ENCODE measurements around the gene ANXA2R.

ANXA2R gene

DNA sequence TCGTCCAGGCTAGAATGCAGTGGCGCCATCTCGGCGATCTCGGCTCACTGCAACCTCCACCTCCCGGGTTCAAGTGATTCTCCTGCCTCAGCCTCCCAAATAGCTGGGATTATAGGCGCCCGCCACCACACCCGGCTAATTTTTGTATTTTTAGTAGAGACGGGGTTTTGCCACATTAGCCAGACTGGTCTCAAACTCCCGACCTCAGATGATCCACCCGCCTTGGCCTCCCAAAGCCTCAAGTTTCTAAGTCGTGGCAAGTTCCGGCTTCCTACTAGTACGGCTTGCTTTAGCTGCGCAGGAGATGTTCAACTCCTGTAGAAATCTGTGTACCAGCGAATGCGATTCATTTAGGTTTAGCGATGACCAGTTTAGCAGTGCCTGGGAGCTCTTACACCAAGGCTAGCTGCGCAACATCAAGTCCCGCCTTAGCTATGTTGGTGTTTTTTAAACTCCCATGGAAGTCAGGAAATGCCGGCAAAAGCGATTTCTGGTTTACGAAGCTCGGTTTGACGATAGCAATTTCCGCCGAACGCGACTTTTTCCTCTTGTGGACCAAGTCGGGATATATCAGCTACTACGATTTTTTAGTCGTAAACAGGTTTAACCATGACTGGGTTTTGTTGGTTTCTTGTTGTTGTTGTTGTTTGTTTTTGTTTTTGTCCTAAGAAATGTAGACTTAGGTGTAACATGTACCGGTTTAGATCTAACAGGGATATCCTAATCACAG is 46.4 kb downstream of the ANXA2R start:
- TF ChIP-seq, protein P1, sequence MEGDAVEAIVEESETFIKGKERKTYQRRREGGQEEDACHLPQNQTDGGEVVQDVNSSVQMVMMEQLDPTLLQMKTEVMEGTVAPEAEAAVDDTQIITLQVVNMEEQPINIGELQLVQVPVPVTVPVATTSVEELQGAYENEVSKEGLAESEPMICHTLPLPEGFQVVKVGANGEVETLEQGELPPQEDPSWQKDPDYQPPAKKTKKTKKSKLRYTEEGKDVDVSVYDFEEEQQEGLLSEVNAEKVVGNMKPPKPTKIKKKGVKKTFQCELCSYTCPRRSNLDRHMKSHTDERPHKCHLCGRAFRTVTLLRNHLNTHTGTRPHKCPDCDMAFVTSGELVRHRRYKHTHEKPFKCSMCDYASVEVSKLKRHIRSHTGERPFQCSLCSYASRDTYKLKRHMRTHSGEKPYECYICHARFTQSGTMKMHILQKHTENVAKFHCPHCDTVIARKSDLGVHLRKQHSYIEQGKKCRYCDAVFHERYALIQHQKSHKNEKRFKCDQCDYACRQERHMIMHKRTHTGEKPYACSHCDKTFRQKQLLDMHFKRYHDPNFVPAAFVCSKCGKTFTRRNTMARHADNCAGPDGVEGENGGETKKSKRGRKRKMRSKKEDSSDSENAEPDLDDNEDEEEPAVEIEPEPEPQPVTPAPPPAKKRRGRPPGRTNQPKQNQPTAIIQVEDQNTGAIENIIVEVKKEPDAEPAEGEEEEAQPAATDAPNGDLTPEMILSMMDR (conservative IDR thresholded peaks at IDR 0.05; ENCODE audit: low read length), result no peak
- H3K4me3 ChIP-seq (ENCODE audit: low read length), result peak overlapping the region; percentile 70
- DNase-seq (ENCODE audit: low read depth), result peak; percentile 77

DNA sequence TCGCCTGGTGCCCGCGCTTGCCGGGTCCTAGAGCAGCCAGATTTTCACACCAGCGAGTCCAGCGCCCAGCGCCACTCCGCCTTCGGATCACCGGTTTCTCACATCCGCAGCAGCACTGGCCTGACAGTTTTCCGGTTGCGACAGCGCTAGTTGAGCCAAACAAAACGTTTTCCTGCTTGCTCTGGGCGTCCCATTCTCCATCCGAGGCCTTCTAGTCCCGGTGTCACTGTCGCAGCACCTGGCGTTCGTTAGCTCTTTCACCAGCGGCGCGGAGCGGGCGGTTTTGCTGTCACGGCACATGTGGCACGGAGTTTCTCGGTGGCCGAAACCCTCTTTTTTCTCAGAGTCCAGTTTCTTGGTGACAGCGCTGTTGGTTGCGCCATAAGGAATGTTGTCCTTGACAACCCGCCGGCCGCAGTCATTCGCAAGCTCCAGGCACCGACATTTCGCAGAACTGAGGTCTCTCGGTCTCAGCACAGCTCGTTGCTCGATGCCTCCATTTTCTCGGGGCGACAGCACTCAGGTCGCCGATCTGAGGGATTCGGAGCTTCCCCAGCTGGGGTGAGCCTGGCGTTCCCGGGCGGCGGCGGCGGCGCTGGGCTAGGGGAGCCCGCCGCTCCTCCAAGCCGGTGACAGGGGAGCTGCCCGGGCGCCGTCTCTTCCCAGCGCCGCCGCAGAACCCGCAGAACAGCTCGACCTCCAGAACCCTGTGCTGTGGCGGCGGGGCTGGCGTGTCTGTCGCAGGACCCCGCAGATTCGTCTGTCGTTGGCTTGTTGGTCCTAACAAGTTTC is 47.8 kb downstream of the ANXA2R start:
- DNase-seq (ENCODE audit: low read depth), result peak; percentile 92
- TF ChIP-seq, protein P1 (conservative IDR thresholded peaks at IDR 0.05; ENCODE audit: low read length), result no peak
- peak overlapping the region; percentile 75 for H3K4me3 ChIP-seq (ENCODE audit: low read length)

DNA sequence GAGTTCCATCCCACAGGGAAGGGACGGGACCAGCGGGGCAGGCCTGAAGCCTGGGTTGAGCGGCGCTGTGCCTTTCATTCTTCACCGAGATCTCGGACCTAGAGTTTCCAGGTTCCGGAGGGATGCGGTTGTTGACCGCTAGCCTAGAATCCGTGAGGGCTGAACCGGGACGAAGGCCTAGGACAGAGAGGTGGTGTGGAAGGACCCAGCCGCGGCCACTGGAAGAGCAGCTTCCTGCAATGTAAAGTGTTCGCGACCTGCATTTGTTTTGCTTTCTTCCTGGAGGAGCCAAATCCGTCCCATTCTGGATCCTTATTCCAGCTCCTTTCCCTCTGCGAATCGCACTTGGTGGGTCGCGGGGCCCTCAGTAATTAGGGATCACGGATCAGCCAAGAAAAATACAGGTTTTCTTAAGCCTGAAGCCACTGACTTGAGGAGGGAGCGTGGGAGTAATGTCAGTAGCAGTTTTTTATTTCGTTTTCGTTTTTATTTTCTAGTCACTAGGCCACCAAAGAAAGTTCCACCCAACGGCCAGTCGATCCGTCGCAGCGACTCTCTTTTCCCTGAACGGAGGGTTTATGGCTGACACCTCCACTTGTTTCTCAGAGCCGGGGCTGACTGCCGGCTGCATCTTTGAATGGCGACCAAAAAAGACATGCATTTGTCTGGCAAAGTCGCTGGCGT is 48.6 kb downstream of the ANXA2R start:
- peak overlapping the region; percentile 75 for H3K4me3 ChIP-seq (ENCODE audit: low read length)
- TF ChIP-seq, protein P1 (conservative IDR thresholded peaks at IDR 0.05; ENCODE audit: low read length), result no peak

DNA sequence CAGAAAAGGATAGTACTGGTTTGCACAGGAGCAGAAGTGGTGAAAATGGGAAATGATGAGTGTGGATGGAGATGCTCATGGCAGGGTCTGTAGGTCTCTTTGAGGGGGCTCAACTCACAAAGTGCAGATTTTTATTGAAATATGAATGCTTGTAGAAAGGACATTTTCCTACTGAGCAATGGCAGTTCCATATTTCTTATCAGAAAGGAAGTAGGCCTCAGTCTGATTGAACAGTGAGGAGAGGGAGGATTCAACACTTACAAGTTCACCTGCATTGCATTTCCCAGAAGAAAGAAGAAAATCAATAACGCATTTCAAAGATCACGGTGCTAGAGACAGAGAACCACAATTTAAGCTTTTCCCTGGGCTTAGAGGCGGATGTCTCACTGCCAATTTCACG is 49.2 kb downstream of the ANXA2R start:
- TF ChIP-seq, protein P1 (conservative IDR thresholded peaks at IDR 0.05; ENCODE audit: low read length), result no peak
- DNase-seq (ENCODE audit: low read depth), result no peak
- H3K4me3 ChIP-seq (ENCODE audit: low read length), result no peak overlapping the region

More for the DNA sequence above, 48.6 kb downstream of the ANXA2R start:
- no peak for DNase-seq (ENCODE audit: low read depth)

All from AG10803 (cell line).